OCI-LY7 (cell line): ENCODE data around the gene EED. TPM values are rescaled to one million over a fixed set of nuclear protein-coding genes. Genes with fewer than 3 reads are reported as not detected.

ENCODE experiments used
- BruUV-seq: library from RNA; stranded (reverse); fragments of 400-500 nt; replicated peaks from 2 replicates; lab custom pipeline; 2021; lab: Mats Ljungman, UMichigan
- CTCF ChIA-PET: fragments of 300-600 bp; sonication (Branson Sonifier 250); formaldehyde crosslinking; loops from one replicate; lab custom pipeline; 2022; ENCODE audit warnings: antibody characterized with exemption; ENCODE audit not compliant: unreplicated experiment; lab: Charles Lee
- POLR2A ChIA-PET: fragments of 300-600 bp; sonication (Branson Sonifier 250); formaldehyde crosslinking; loops from one replicate; lab custom pipeline; 2022; ENCODE audit warnings: antibody characterized with exemption; lab: Charles Lee
- DNase-seq: peaks from one replicate; pipeline ENCODE4 v3.0.0-alpha.2; 2015; ENCODE audit warnings: low spot score
- H2AFZ ChIP-seq: fragments of 200-600 bp; sonication (generic), shearing (Covaris generic); 2 replicates; pipeline ENCODE4 v1.6.1; 2014; ENCODE audit warnings: mild to moderate bottlenecking, antibody characterized with exemption, low read length, moderate library complexity
- H3K27ac ChIP-seq: fragments of 200-600 bp; sonication (generic); 2 replicates; pipeline ENCODE4 v1.5.1; 2014; ENCODE audit warnings: mixed run types, low read depth, mild to moderate bottlenecking, moderate library complexity, low read length, inconsistent platforms; ENCODE audit not compliant: poor library complexity, severe bottlenecking
- H3K36me3 ChIP-seq: fragments of 200-600 bp; sonication (generic); 2 replicates; pipeline ENCODE4 v1.6.1; 2014; ENCODE audit warnings: mild to moderate bottlenecking, antibody characterized with exemption, low read length, moderate library complexity, mixed read lengths; ENCODE audit not compliant: insufficient read depth
- H3K4me1 ChIP-seq: fragments of 200-600 bp; sonication (generic); 2 replicates; pipeline ENCODE4 v1.5.1; 2014; ENCODE audit warnings: mild to moderate bottlenecking, low read length; ENCODE audit not compliant: insufficient read depth, poor library complexity, severe bottlenecking
- H3K4me2 ChIP-seq: fragments of 200-600 bp; sonication (generic); 2 replicates; pipeline ENCODE4 v1.6.1; 2014; ENCODE audit warnings: mild to moderate bottlenecking, low read length
- H3K4me3 ChIP-seq: fragments of 200-600 bp; sonication (generic); 2 replicates; pipeline ENCODE4 v1.5.1; 2014; ENCODE audit warnings: mild to moderate bottlenecking, low read depth, low read length; ENCODE audit not compliant: poor library complexity, severe bottlenecking
- H3K79me2 ChIP-seq: fragments of 200-600 bp; sonication (generic); 2 replicates; pipeline ENCODE4 v1.6.1; 2016; ENCODE audit warnings: low read depth, mild to moderate bottlenecking, low read length, moderate library complexity, mixed read lengths; ENCODE audit not compliant: insufficient read depth
- H3K9me2 ChIP-seq: fragments of 200-600 bp; sonication (generic); 2 replicates; pipeline ENCODE4 v1.6.1; 2016; ENCODE audit warnings: mild to moderate bottlenecking, low read length, mixed read lengths; ENCODE audit not compliant: insufficient read depth
- H3K9me3 ChIP-seq: fragments of 200-600 bp; sonication (generic); 2 replicates; pipeline ENCODE4 v1.6.1; 2014; ENCODE audit warnings: mild to moderate bottlenecking, mixed run types, low read length, mixed read lengths
- H4K20me1 ChIP-seq: fragments of 200-600 bp; sonication (generic); 2 replicates; pipeline ENCODE4 v1.6.1; 2014; ENCODE audit warnings: mild to moderate bottlenecking, antibody characterized with exemption, low read length, moderate library complexity, mixed read lengths; ENCODE audit not compliant: insufficient read depth
- EZH2phosphoT487 ChIP-seq: fragments of 200-600 bp; sonication (generic); IDR thresholded peaks from 2 replicates; pipeline ENCODE4 v1.6.1; 2018; ENCODE audit warnings: low read depth, borderline replicate concordance, mild to moderate bottlenecking, mixed run types, antibody characterized with exemption, low read length, moderate library complexity, mixed read lengths
- intact Hi-C: fragments of 100-400 bp; cut with micrococcal nuclease; formaldehyde crosslinking; loops from one replicate; pipeline ENCODE4 v1.10.0; 2022; ENCODE audit not compliant: unreplicated experiment
- total RNA-seq, 2 experiments: library from RNA; depleted of rRNA in 1 of 2; stranded (reverse); fragments of >200 nt in 1 of 2; shearing (Covaris generic) in 1 of 2; gene quantifications; 2 replicates each; pipeline ENCODE4 v1.2.3, GENCODE V29; 2014 to 2022
- TF ChIP-seq, protein P1 (sequence below): fragments of 200-600 bp; sonication (generic); conservative IDR thresholded peaks from 2 replicates; pipeline ENCODE4 v1.5.1; 2014; ENCODE audit warnings: mild to moderate bottlenecking, antibody characterized with exemption, low read length, moderate library complexity, mixed read lengths

Gene EED
- total RNA-seq, 2 experiments from 2014 or later = 25.2 to 40.2 TPM

DNA sequence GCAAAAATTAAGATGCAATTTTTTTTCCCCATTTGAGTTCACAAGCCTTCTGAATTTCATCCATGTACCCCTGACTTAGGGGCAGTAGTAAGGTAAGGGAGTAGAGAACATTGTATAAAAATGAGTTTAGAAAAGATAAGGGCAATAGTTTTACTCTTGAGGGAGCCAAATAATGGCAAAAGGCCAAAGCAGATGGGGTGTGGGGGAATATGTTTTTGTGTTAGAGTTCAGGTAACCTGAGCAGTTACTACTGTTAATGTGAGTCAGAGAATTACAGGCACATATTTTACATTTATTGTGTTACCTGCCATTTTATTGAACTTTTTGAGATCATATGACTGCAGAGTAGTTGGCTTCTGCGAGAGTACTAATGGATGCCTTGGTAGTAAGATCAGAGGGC lies 3.1 kb downstream of the EED start:
- BruUV-seq = no TSS peak
- Histone ChIP-seq H3K27ac (no peak overlapping the region), H3K9me2 (no peaks in the 10 kb centered on the region), H3K79me2 (peaks cover 75% of the 10 kb centered on the region), H3K4me2 (peak overlapping the region; percentile 92), H3K4me1 (peaks cover 68% of the 10 kb centered on the region), H3K9me3 (no peaks in the 10 kb centered on the region), H3K4me3 (peak overlapping the region; percentile 93), H2AFZ (no peak overlapping the region), H3K36me3 (peaks cover 32% of the 10 kb centered on the region), H4K20me1 (peaks cover 34% of the 10 kb centered on the region)
- POLR2A ChIA-PET = no interaction called here
- no peak for DNase-seq
- TF ChIP-seq, protein P1, sequence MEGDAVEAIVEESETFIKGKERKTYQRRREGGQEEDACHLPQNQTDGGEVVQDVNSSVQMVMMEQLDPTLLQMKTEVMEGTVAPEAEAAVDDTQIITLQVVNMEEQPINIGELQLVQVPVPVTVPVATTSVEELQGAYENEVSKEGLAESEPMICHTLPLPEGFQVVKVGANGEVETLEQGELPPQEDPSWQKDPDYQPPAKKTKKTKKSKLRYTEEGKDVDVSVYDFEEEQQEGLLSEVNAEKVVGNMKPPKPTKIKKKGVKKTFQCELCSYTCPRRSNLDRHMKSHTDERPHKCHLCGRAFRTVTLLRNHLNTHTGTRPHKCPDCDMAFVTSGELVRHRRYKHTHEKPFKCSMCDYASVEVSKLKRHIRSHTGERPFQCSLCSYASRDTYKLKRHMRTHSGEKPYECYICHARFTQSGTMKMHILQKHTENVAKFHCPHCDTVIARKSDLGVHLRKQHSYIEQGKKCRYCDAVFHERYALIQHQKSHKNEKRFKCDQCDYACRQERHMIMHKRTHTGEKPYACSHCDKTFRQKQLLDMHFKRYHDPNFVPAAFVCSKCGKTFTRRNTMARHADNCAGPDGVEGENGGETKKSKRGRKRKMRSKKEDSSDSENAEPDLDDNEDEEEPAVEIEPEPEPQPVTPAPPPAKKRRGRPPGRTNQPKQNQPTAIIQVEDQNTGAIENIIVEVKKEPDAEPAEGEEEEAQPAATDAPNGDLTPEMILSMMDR = no peak
- no peak for TF ChIP-seq EZH2phosphoT487
- intact Hi-C loops = loop anchor here (10.0 kb wide), 1 partner anchor 787 kb away; the partner anchor contains the start of gene TMEM135
- CTCF ChIA-PET = no interaction called here

DNA sequence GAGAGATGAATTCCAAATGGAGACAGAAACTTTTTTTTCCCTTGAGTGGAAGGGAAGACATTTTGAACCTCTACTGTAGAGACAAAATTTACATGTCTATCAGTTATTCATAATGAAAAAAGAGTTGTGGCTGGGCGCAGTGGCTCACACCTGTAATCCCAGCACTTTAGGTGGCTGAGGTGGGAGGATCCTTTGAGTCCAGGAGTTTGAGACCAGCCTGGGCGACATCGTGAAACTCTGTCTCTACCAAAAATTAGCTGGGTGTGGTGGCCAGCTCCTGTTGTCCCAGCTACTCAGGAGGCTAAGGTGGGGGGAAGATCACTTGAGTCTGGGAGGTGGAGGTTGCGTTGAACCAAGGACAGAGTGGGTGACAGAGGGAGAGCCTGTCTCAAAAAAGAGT lies 4.1 kb downstream of the EED start:
- peaks cover 42% of the 10 kb centered on the region for H3K36me3 ChIP-seq
- peak overlapping the region; percentile 92 for H3K4me2 ChIP-seq
- POLR2A ChIA-PET = interaction anchor here (0.6 kb wide), 1 partner anchor 24 kb away, joined by 5 read pairs; no protein-coding TSS in a partner anchor
- no peak overlapping the region for H3K4me3 ChIP-seq
- H2AFZ ChIP-seq = no peak overlapping the region
- no peaks in the 10 kb centered on the region for H3K9me2 ChIP-seq
- intact Hi-C loops = loop anchor here (10.0 kb wide), 1 partner anchor 786 kb away; the partner anchor contains the start of gene TMEM135
- peaks cover 58% of the 10 kb centered on the region for H3K4me1 ChIP-seq
- peaks cover 85% of the 10 kb centered on the region for H3K79me2 ChIP-seq
- peaks cover 34% of the 10 kb centered on the region for H4K20me1 ChIP-seq
- CTCF ChIA-PET = no interaction called here
- no TSS peak for BruUV-seq
- no peak for TF ChIP-seq EZH2phosphoT487
- TF ChIP-seq, protein P1 = no peak
- no peak overlapping the region for H3K27ac ChIP-seq
- no peaks in the 10 kb centered on the region for H3K9me3 ChIP-seq
- DNase-seq = no peak
